MM.1S (cell line): ENCODE results near the gene KSR2.
"Not testable (repeated sequence)": the region's sequence is repeated elsewhere in the genome, so short reads cannot be mapped to it uniquely, and the experiment has no call there.

Experiments used
- DNase-seq: peaks from one replicate; pipeline ENCODE4 v3.0.0-alpha.2; 2015
- H2AFZ ChIP-seq: fragments of 300-600 bp; sonication (generic); 2 replicates; pipeline ENCODE4 v1.6.0; 2016; ENCODE audit warnings: antibody characterized with exemption, low read length
- H3F3A ChIP-seq: fragments of 300-600 bp; sonication (generic); 2 replicates; pipeline ENCODE4 v1.6.1; 2016; ENCODE audit warnings: mild to moderate bottlenecking, antibody characterized with exemption, low read length, moderate library complexity, mixed read lengths; ENCODE audit not compliant: insufficient read depth
- H3K27ac ChIP-seq: fragments of 300-600 bp; sonication (generic); 2 replicates; pipeline ENCODE4 v1.5.1; 2016; ENCODE audit warnings: mild to moderate bottlenecking, low read length
- H3K27me3 ChIP-seq: fragments of 300-600 bp; sonication (generic); replicated peaks from 2 replicates; pipeline ENCODE4 v1.6.0; 2016; ENCODE audit warnings: low read length; ENCODE audit not compliant: insufficient read depth
- H3K36me3 ChIP-seq: fragments of 300-600 bp; sonication (generic); replicated peaks from 2 replicates; pipeline ENCODE4 v1.6.1; 2016; ENCODE audit warnings: mild to moderate bottlenecking, low read length, mixed read lengths; ENCODE audit not compliant: insufficient read depth
- H3K4me1 ChIP-seq: fragments of 300-600 bp; sonication (generic); 2 replicates; pipeline ENCODE4 v1.6.1; 2016; ENCODE audit warnings: low read length, mixed read lengths
- H3K4me2 ChIP-seq: fragments of 300-600 bp; sonication (generic); 2 replicates; pipeline ENCODE4 v1.6.0; 2016; ENCODE audit warnings: low read depth, low read length
- H3K4me3 ChIP-seq: fragments of 300-600 bp; sonication (generic); 2 replicates; pipeline ENCODE4 v1.5.1; 2016; ENCODE audit warnings: low read length, mixed read lengths
- H3K79me2 ChIP-seq: fragments of 300-600 bp; sonication (generic); 2 replicates; pipeline ENCODE4 v1.6.1; 2016; ENCODE audit warnings: mixed run types, low read length, mixed read lengths
- H3K9ac ChIP-seq: fragments of 300-600 bp; sonication (generic); 2 replicates; pipeline ENCODE4 v1.6.1; 2016; ENCODE audit warnings: low read length, mixed read lengths
- H3K9me2 ChIP-seq: fragments of 300-600 bp; sonication (generic); replicated peaks from 2 replicates; pipeline ENCODE4 v1.6.1; 2016; ENCODE audit warnings: mild to moderate bottlenecking, low read length, mixed read lengths; ENCODE audit not compliant: insufficient read depth
- H3K9me3 ChIP-seq: fragments of 300-600 bp; sonication (generic); replicated peaks from 2 replicates; pipeline ENCODE4 v1.6.1; 2016; ENCODE audit warnings: mild to moderate bottlenecking, low read length, mixed read lengths; ENCODE audit not compliant: insufficient read depth
- H4K20me1 ChIP-seq: fragments of 300-600 bp; sonication (generic); 2 replicates; pipeline ENCODE4 v1.6.1; 2016; ENCODE audit warnings: mild to moderate bottlenecking, low read length, moderate library complexity, mixed read lengths; ENCODE audit not compliant: insufficient read depth
- EZH2 ChIP-seq: fragments of 300-600 bp; sonication (generic); optimal IDR thresholded peaks from 2 replicates; pipeline ENCODE3; 2017; ENCODE audit warnings: low read depth, mild to moderate bottlenecking, antibody characterized with exemption, low read length, mixed read lengths
- EZH2phosphoT487 ChIP-seq: fragments of 300-600 bp; sonication (generic); IDR thresholded peaks from 2 replicates; pipeline ENCODE4 v1.6.1; 2018; ENCODE audit warnings: antibody characterized with exemption, low read length
- TF ChIP-seq, protein P1 (sequence below): fragments of 300-600 bp; sonication (generic); IDR thresholded peaks from 2 replicates; pipeline ENCODE4 v1.5.1; 2016; ENCODE audit warnings: antibody characterized with exemption, low read length, mixed read lengths

The KSR2 gene

GRCh38 chr12:117760990-117761389, 207.8 kb downstream of the KSR2 start:
- no peak overlapping the region for H3K27ac ChIP-seq
- H3K4me2 ChIP-seq: no peak overlapping the region
- H3K36me3 ChIP-seq: no peaks in the 10 kb centered on the region
- DNase-seq: no peak
- no peaks in the 10 kb centered on the region for H4K20me1 ChIP-seq
- no peak overlapping the region for H3K4me3 ChIP-seq
- no peaks in the 10 kb centered on the region for H3K9me2 ChIP-seq
- TF ChIP-seq EZH2phosphoT487 (no peak), EZH2 (no peak)
- TF ChIP-seq, protein P1, sequence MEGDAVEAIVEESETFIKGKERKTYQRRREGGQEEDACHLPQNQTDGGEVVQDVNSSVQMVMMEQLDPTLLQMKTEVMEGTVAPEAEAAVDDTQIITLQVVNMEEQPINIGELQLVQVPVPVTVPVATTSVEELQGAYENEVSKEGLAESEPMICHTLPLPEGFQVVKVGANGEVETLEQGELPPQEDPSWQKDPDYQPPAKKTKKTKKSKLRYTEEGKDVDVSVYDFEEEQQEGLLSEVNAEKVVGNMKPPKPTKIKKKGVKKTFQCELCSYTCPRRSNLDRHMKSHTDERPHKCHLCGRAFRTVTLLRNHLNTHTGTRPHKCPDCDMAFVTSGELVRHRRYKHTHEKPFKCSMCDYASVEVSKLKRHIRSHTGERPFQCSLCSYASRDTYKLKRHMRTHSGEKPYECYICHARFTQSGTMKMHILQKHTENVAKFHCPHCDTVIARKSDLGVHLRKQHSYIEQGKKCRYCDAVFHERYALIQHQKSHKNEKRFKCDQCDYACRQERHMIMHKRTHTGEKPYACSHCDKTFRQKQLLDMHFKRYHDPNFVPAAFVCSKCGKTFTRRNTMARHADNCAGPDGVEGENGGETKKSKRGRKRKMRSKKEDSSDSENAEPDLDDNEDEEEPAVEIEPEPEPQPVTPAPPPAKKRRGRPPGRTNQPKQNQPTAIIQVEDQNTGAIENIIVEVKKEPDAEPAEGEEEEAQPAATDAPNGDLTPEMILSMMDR: no peak
- H3K27me3 ChIP-seq: no peaks in the 10 kb centered on the region
- no peak overlapping the region for H3K9ac ChIP-seq
- H2AFZ ChIP-seq: no peak overlapping the region
- no peaks in the 10 kb centered on the region for H3K4me1 ChIP-seq
- no peaks in the 10 kb centered on the region for H3K79me2 ChIP-seq
- H3F3A ChIP-seq: no peaks in the 10 kb centered on the region
- no peaks in the 10 kb centered on the region for H3K9me3 ChIP-seq

DNA sequence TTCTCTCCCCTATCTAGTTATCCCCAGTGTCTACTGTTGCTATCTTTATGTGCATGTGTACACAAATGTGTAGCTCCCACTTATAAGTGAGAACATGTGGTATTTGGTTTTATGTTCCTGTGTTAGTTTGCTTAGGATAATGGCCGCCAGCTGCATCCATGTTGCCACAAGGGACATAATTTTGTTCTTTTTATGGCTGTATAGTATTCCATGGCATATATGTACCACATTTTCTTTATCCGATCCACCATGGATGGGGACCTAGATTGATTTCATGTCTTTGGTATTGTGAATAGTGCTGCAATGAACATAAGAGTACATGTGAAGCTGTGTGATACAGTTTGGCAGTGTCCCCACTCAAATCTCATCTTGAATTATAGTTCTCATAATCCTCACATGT, 218.1 kb downstream of the KSR2 start:
- DNase-seq: no peak
- H3K79me2 ChIP-seq: no peaks in the 10 kb centered on the region
- H3K27me3 ChIP-seq: no peaks in the 10 kb centered on the region
- no peaks in the 10 kb centered on the region for H3K36me3 ChIP-seq
- H3K4me3 ChIP-seq: no peak overlapping the region
- H3K4me2 ChIP-seq: no peak overlapping the region
- H4K20me1 ChIP-seq: no peaks in the 10 kb centered on the region
- no peaks in the 10 kb centered on the region for H3F3A ChIP-seq
- TF ChIP-seq EZH2phosphoT487 (no peak), EZH2 (no peak)
- TF ChIP-seq, protein P1: no peak
- no peaks in the 10 kb centered on the region for H3K9me3 ChIP-seq
- H3K9me2 ChIP-seq: no peaks in the 10 kb centered on the region
- no peaks in the 10 kb centered on the region for H3K4me1 ChIP-seq
- no peak overlapping the region for H3K27ac ChIP-seq
- no peak overlapping the region for H2AFZ ChIP-seq
- no peak overlapping the region for H3K9ac ChIP-seq

DNA sequence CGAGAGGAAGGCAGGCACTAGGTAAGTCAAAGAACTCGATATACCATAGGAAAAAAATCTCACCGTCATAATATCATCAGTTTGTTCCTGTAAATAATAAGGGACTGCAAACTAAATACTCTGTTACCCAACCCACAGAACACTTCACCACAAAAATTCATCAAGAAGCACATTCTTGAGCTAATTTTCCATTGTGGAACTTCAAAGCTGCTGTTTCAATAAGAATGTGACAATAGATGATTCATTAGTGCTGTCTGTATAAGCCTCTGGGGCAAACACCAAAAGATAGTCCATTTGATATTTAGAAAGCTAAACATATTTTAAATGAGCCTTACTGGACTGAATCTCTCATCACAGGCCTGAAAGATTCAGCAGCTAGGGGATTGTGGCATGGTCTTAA, 219.4 kb downstream of the KSR2 start:
- Histone ChIP-seq H3K4me2 (no peak overlapping the region), H3K27me3 (no peaks in the 10 kb centered on the region), H3K9me3 (no peaks in the 10 kb centered on the region), H3F3A (no peaks in the 10 kb centered on the region), H3K36me3 (no peaks in the 10 kb centered on the region), H3K4me3 (no peak overlapping the region), H3K4me1 (no peaks in the 10 kb centered on the region), H3K27ac (no peak overlapping the region), H3K9ac (no peak overlapping the region), H3K79me2 (no peaks in the 10 kb centered on the region), H4K20me1 (no peaks in the 10 kb centered on the region), H3K9me2 (no peaks in the 10 kb centered on the region), H2AFZ (no peak overlapping the region)
- TF ChIP-seq EZH2phosphoT487 (no peak), EZH2 (no peak)
- TF ChIP-seq, protein P1: no peak
- no peak for DNase-seq

DNA sequence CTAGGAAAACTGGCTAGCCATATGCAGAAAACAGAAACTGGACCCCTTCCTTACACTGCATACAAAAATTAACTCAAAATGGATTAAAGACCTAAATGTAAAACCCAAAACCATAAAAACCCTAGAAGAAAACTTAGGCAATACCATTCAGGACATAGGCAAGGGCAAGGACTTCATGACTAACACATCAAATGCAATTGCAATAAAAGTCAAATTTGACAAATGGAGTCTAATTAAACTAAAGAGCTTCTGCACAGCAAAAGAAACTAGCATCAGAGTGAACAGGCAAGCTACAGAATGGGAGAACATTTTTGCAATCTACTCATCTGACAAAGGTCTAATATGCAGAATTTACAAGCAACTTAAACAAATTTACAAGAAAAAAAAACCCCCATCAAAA, 222.4 kb downstream of the KSR2 start:
- H2AFZ ChIP-seq, DNase-seq, H3K27ac ChIP-seq, H3K36me3 ChIP-seq, H3K4me2 ChIP-seq, H3K27me3 ChIP-seq, H3K79me2 ChIP-seq, H3K4me1 ChIP-seq, H3K4me3 ChIP-seq, H3K9ac ChIP-seq, H3K9me2 ChIP-seq, H4K20me1 ChIP-seq, H3K9me3 ChIP-seq, H3F3A ChIP-seq: not testable (repeated sequence)
